Activated gamma-delta T cell treated with anti-CD3 and anti-CD28 coated beads, Interleukin-2, amount 50 U/mL, for 16 hours (primary cell): ENCODE measurements around the gene FOXL2NB.

ENCODE experiments used
- DNase-seq: peaks from one replicate; pipeline ENCODE4 v3.0.0-alpha.2; 2020; ENCODE audit warnings: low read depth

FOXL2NB gene

DNA sequence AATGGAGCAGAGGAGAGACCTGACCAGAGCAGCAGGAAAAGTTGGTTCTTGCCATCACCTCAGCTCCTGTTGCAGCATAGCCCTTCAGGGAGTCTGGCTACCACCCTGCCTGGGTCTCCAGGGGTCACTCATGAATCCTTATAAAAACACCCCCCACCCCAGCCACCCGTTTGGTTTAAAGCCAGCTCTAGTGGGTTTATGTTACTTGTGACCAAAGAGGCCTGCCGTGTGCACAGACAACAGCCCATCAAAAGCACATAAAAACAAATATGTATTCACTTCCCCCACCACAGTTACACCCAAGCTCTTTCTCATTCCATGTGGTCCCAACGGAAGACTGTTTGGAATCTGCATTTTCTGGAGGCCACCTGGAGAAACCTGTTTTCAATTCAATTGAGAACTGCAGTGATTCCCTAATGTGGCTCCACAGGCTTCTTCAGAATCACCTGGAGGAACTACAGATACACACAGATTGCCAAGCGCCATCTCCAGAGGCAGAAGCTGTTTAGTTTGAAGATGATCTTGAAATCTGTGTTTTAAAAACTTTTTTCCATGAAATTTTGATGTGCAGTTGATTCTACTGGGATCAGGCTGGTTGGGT is 13.8 kb upstream of the FOXL2NB start:
- no peak for DNase-seq

- no peak for DNase-seq
Observed at GRCh38 chr3:138933981-138934691, 12.9 kb upstream of the FOXL2NB start.

DNA sequence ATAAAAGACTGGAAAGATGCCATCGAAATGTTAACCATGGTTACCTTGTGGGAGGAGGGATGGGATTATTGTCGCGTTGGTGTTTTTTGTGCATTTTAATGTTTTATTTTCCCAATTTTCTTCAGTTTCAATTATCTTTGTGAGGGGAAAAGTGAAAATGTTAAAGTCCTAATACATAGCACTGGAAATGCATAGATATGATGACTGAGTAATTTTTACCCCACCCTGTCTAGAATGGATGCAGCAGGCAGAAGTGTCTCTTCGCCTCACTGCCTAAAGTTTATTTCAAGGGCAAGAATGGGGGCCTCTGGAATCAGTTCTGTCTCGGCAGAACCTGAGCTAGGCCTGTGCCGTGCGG is 11.5 kb upstream of the FOXL2NB start:
- no peak for DNase-seq

GRCh38 chr3:138935863-138936740 is 10.9 kb upstream of the FOXL2NB start:
- DNase-seq: peak; percentile 41

GRCh38 chr3:138936741-138937689 is 10.0 kb upstream of the FOXL2NB start:
- no peak for DNase-seq

- no peak for DNase-seq
Observed at GRCh38 chr3:138937690-138938055, 9.3 kb upstream of the FOXL2NB start.

- DNase-seq: no peak
Observed at GRCh38 chr3:138938056-138938876, 8.8 kb upstream of the FOXL2NB start.

- DNase-seq: no peak
Observed at GRCh38 chr3:138938877-138939560, 8.0 kb upstream of the FOXL2NB start.

- DNase-seq: no peak
Observed at GRCh38 chr3:138939561-138940241, 7.3 kb upstream of the FOXL2NB start.

DNA sequence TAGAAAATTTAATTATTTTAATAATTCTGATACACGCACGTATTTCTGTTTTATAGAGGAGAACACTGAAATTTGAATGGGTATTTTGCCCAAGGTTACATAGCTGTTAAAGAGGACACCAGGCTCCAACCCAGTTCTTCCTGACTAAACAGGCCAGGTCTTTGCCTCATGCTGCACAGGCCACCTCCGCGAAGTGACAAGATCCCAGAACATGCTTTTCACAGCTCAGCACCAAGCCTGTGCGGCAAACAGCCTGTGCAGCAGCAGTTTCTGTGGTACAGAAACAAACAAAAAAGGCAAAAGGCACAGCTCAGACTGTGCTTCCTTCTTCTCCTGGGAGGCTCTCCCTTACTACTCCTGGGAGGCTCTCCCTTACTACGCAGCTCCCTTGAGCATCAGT is 6.6 kb upstream of the FOXL2NB start:
- DNase-seq: no peak

DNA sequence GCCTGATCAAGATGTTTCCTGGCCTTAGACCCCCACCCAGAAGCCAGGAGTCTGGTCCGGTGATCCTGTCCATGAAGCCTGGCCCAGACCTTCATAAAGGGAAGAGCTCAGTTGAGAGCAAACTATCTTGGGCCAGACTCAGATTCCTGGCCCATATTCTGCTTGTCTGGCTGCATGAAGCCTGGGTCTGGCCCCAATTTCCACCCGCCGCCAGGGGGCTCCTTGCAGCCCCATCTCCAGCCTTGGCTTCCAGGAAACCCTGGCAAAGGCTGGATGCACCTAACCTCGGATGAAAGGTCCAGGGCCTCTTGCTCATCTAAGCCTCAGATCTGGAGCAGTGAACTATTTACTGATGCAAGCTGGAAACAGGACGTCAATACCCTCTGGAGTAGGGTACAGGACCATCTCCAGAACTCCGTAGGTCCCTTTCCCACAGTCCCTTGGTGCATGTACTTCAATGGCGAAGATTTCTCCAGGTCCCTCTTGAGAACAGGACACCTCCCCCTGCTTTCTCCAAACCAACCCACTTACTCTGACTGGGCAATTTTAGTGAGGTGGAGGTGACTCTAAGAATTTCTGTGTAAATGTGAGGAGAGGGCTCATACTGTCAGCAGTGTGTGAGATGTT is 5.6 kb upstream of the FOXL2NB start:
- DNase-seq: no peak

GRCh38 chr3:138942271-138942670 is 4.7 kb upstream of the FOXL2NB start:
- no peak for DNase-seq

- no peak for DNase-seq
Observed at GRCh38 chr3:138942861-138943623, 4.0 kb upstream of the FOXL2NB start.

GRCh38 chr3:138943724-138944653 is 3.0 kb upstream of the FOXL2NB start:
- DNase-seq: no peak

GRCh38 chr3:138944654-138944928 is 2.4 kb upstream of the FOXL2NB start:
- DNase-seq: no peak

- DNase-seq: no peak
Observed at GRCh38 chr3:138944929-138945708, 1.9 kb upstream of the FOXL2NB start.
